ENCODE results near the gene CC2D2A.

The CC2D2A gene

GRCh38 chr4:15525080-15525479 is 55.4 kb downstream of the CC2D2A start:
- H3K4me3 ChIP-seq (ENCODE audit: low read depth, low read length), result no peak overlapping the region
- TF ChIP-seq CTCF (conservative IDR thresholded peaks at IDR 0.05; ENCODE audit: low read depth, low read length), result no peak
- DNase-seq (ENCODE audit: low read depth), result no peak

- no peak for DNase-seq (ENCODE audit: low read depth)
Measured at GRCh38 chr4:15526924-15527592, 57.4 kb downstream of the CC2D2A start.

GRCh38 chr4:15531792-15532191 is 62.1 kb downstream of the CC2D2A start:
- TF ChIP-seq CTCF (conservative IDR thresholded peaks at IDR 0.05; ENCODE audit: low read depth, low read length), result no peak
- no peak for DNase-seq (ENCODE audit: low read depth)
- H3K4me3 ChIP-seq (ENCODE audit: low read depth, low read length), result no peak overlapping the region

More at GRCh38 chr4:15526924-15527592, 57.4 kb downstream of the CC2D2A start:
- TF ChIP-seq CTCF (conservative IDR thresholded peaks at IDR 0.05; ENCODE audit: low read depth, low read length), result no peak
- H3K4me3 ChIP-seq (ENCODE audit: low read depth, low read length), result no peak overlapping the region

DNA sequence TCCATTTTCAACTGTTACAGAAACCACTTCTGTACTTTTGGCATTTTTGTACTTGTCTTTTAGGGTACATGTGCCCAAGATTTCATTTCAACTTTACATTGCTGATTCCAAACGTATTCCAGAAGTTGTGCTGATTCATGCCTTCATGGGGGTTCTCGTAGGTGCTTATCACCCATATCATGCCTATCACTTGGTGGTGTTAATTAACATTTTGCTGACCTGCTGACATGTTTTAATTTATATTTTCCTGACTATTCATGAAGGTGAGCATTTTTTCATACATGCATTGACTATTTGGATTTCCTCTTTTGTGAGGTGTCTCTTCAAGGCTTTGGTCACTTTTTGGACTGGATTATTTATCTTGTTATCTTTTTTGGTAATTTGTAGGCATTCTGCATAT is 64.1 kb downstream of the CC2D2A start:
- DNase-seq (ENCODE audit: low read depth), result no peak
- TF ChIP-seq CTCF (conservative IDR thresholded peaks at IDR 0.05; ENCODE audit: low read depth, low read length), result no peak
- no peak overlapping the region for H3K4me3 ChIP-seq (ENCODE audit: low read depth, low read length)

- no peak for DNase-seq (ENCODE audit: low read depth)
- no peak for TF ChIP-seq CTCF (conservative IDR thresholded peaks at IDR 0.05; ENCODE audit: low read depth, low read length)
- no peak overlapping the region for H3K4me3 ChIP-seq (ENCODE audit: low read depth, low read length)
Measured at GRCh38 chr4:15535599-15535998, 65.9 kb downstream of the CC2D2A start.

- no peak for TF ChIP-seq CTCF (conservative IDR thresholded peaks at IDR 0.05; ENCODE audit: low read depth, low read length)
- DNase-seq (ENCODE audit: low read depth), result no peak
- no peak overlapping the region for H3K4me3 ChIP-seq (ENCODE audit: low read depth, low read length)
Measured at GRCh38 chr4:15536552-15537499, 67.1 kb downstream of the CC2D2A start.

Data from choroid plexus epithelial cell (primary cell).